ENCODE measurements around the gene PEX26. TPM values are rescaled to one million over a fixed set of nuclear protein-coding genes. Genes with fewer than 3 reads are reported as not detected.

Gene PEX26
- total RNA-seq, 2 experiments from 2014 or later = 19.6 to 20.8 TPM

DNA sequence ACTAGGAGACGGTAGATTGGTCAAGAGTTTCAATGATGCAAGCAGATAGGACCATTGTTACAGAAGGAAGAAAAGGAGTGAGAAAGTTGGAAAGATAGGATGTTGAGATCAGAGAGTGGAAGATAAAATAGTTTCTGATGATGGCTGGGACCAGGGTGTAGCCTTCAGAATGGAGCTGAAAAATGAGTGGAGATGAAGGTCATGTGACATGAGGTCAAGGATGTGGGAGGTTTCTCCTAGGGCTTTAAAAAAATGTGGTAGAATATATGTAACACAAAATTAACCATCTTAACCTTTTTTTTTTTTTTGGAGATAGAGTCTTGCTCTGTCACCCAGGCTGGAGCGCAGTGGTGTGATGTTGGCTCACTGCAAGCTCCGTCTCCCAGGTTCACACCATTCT is 18.3 kb upstream of the PEX26 start:
- Mint-ChIP-seq H3K27me3 (peaks cover 23% of the 10 kb centered on the region), H3K4me3 (no peak overlapping the region), H3K27ac (no peak overlapping the region), H3K36me3 (ENCODE audit: low read depth) (no peaks in the 10 kb centered on the region), H3K4me1 (ENCODE audit: low read depth) (no peaks in the 10 kb centered on the region), H3K9me3 (no peaks in the 10 kb centered on the region)
- Histone ChIP-seq H3K27ac (ENCODE audit: low read depth in 1 of 2, low read length in 2 of 2) (no peak overlapping the region), H3K9me3 (ENCODE audit: control insufficient read depth in 1 of 2, insufficient read depth in 1 of 2, low read length in 2 of 2) (no peaks in the 10 kb centered on the region), H3K27me3 (ENCODE audit: control insufficient read depth in 1 of 2, insufficient read depth in 2 of 2, low read length in 2 of 2) (peaks cover 4 to 5% of the 10 kb centered on the region in 2 experiments), H3K4me3 (ENCODE audit: low read length) (no peak overlapping the region), H3K36me3 (ENCODE audit: insufficient read depth, low read length) (no peaks in the 10 kb centered on the region), H3K4me1 (ENCODE audit: insufficient read depth, low read length) (no peaks in the 10 kb centered on the region)
- no peak for ATAC-seq (ENCODE audit: poor library complexity)
- intact Hi-C loops (cut with DNase I, micrococcal nuclease) = no loop called here
- CTCF ChIA-PET = no interaction called here
- TF ChIP-seq, protein P1, sequence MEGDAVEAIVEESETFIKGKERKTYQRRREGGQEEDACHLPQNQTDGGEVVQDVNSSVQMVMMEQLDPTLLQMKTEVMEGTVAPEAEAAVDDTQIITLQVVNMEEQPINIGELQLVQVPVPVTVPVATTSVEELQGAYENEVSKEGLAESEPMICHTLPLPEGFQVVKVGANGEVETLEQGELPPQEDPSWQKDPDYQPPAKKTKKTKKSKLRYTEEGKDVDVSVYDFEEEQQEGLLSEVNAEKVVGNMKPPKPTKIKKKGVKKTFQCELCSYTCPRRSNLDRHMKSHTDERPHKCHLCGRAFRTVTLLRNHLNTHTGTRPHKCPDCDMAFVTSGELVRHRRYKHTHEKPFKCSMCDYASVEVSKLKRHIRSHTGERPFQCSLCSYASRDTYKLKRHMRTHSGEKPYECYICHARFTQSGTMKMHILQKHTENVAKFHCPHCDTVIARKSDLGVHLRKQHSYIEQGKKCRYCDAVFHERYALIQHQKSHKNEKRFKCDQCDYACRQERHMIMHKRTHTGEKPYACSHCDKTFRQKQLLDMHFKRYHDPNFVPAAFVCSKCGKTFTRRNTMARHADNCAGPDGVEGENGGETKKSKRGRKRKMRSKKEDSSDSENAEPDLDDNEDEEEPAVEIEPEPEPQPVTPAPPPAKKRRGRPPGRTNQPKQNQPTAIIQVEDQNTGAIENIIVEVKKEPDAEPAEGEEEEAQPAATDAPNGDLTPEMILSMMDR (IDR thresholded peaks at IDR 0.05) = no peak
- no peak for DNase-seq
- POLR2A ChIA-PET = no interaction called here

DNA sequence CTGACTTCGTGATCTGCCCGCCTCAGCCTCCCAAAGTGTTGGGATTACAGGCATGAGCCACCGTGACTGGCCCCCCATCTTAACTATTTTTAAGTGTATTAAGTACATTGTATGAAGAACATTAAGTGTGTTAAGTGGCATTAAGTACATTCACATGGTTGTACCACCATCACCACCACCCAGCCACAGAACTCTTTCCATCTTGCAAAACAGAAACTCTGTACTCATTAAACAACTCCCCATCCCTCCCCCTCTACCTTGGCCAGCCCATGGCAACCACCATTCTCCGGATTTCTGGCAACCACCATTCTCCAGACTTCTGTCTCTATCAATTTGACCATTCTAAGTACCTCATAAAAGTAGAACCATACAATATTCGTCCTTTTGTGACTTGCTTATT is 17.8 kb upstream of the PEX26 start:
- H3K4me3 ChIP-seq (ENCODE audit: low read length) = no peak overlapping the region
- H3K4me1 ChIP-seq (ENCODE audit: insufficient read depth, low read length) = no peaks in the 10 kb centered on the region
- DNase-seq = no peak
- intact Hi-C loops (cut with DNase I, micrococcal nuclease) = no loop called here
- H3K27ac ChIP-seq (ENCODE audit: low read depth in 1 of 2, low read length in 2 of 2) = no peak overlapping the region
- Mint-ChIP-seq H3K4me1 (ENCODE audit: low read depth) (no peaks in the 10 kb centered on the region), H3K36me3 (ENCODE audit: low read depth) (no peaks in the 10 kb centered on the region), H3K4me3 (no peak overlapping the region), H3K27me3 (peaks cover 28% of the 10 kb centered on the region), H3K9me3 (no peaks in the 10 kb centered on the region), H3K27ac (no peak overlapping the region)
- no peaks in the 10 kb centered on the region for H3K36me3 ChIP-seq (ENCODE audit: insufficient read depth, low read length)
- no peaks in the 10 kb centered on the region for H3K9me3 ChIP-seq (ENCODE audit: control insufficient read depth in 1 of 2, insufficient read depth in 1 of 2, low read length in 2 of 2)
- ChIA-PET CTCF (no interaction called here), POLR2A (no interaction called here)
- peaks cover 7 to 9% of the 10 kb centered on the region in 2 experiments for H3K27me3 ChIP-seq (ENCODE audit: control insufficient read depth in 1 of 2, insufficient read depth in 2 of 2, low read length in 2 of 2)
- TF ChIP-seq, protein P1 (IDR thresholded peaks at IDR 0.05) = no peak
- ATAC-seq (ENCODE audit: poor library complexity) = no peak

DNA sequence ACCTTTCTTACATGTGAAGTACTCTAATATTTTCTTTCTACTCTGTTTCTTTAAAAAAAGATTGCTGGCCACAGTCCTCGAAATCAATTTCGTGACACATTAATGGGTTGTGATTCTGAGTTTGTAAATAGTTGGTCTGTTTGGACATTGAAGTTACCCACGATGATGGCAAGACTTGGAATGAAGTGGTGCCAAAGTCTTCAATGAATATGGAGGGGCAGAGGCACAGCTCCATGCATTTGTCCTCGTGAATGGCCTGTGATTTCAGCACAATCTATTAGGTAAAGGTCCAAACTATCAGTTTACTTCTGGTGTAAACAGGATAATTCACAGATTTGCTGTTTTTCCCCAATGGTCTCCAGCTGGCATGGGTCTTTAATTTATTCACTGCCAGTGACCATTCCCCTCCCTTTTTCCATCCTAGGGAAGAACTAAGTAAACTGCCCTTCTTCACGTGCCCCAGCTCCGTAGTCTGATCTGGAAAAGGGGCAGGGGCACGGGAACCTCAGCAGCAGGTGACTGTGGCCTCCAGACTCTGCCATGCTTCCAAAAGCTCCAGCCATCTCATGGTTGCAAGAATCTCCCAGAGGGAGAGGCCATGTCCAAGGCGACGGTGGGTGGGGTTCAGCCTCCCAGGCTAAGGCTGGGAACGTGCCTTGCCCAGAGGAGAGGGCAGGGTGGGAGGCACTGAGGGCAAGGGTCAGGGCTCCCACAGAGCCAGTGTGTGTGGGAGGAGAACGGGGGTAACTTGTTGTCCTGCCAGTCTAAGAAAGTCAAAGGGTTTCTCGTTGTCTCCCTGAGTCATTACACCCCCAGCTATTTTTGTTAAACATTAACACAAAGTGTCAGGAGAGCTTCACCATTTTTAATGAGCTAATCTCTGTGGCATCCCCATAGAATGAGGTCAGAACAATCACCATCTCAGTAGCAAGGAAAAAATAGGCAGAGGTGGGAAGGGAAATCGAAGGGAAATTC is 16.9 kb upstream of the PEX26 start:
- POLR2A ChIA-PET = no interaction called here

More for the DNA sequence above, 16.9 kb upstream of the PEX26 start:
- Histone ChIP-seq H3K27me3 (ENCODE audit: control insufficient read depth in 1 of 2, insufficient read depth in 2 of 2, low read length in 2 of 2) (peaks cover 14 to 19% of the 10 kb centered on the region in 2 experiments), H3K9me3 (ENCODE audit: control insufficient read depth in 1 of 2, insufficient read depth in 1 of 2, low read length in 2 of 2) (no peaks in the 10 kb centered on the region), H3K4me3 (ENCODE audit: low read length) (no peak overlapping the region), H3K27ac (ENCODE audit: low read depth in 1 of 2, low read length in 2 of 2) (no peak overlapping the region), H3K36me3 (ENCODE audit: insufficient read depth, low read length) (no peaks in the 10 kb centered on the region), H3K4me1 (ENCODE audit: insufficient read depth, low read length) (no peaks in the 10 kb centered on the region)
- TF ChIP-seq, protein P1 (IDR thresholded peaks at IDR 0.05) = no peak
- H3K27me3 Mint-ChIP-seq = peaks cover 37% of the 10 kb centered on the region
- H3K27ac Mint-ChIP-seq = no peak overlapping the region
- H3K4me3 Mint-ChIP-seq = no peak overlapping the region
- no peaks in the 10 kb centered on the region for H3K36me3 Mint-ChIP-seq (ENCODE audit: low read depth)
- H3K4me1 Mint-ChIP-seq (ENCODE audit: low read depth) = no peaks in the 10 kb centered on the region
- ATAC-seq (ENCODE audit: poor library complexity) = no peak
- CTCF ChIA-PET = no interaction called here
- intact Hi-C loops (cut with DNase I, micrococcal nuclease) = no loop called here
- no peaks in the 10 kb centered on the region for H3K9me3 Mint-ChIP-seq
- no peak for DNase-seq
